ENCODE results near the gene TMEM250. TPM values are rescaled to one million over a fixed set of nuclear protein-coding genes. Genes with fewer than 3 reads are reported as not detected.

Gene TMEM250
- polyA plus RNA-seq, 6 donors from 2014 or later: 6.8 to 26.5 (median 18.0) TPM

Other genes with a start within 250 kb of the TMEM250 start
- 1 to 10 TPM in 4 of 6 donors, under 1 TPM in 1, not detected in 1; 0.95 to 3.5 (median 2.0) TPM for gene CAMSAP1, start 211.3 kb downstream of the TMEM250 start, polyA plus RNA-seq (ENCODE audit: low read depth in 6 of 6)
- 10 to 100 TPM; 16.1 to 23.0 (median 21.6) TPM for gene UBAC1, start 157.5 kb downstream of the TMEM250 start, polyA plus RNA-seq (ENCODE audit: low read depth in 6 of 6)
- gene NACC2, start 23.6 kb downstream of the TMEM250 start, polyA plus RNA-seq (ENCODE audit: low read depth in 6 of 6): under 1 TPM in 4 of 6 donors, not detected in 2; 0.04 to 0.11 (median 0.06) TPM
- not detected for gene LHX3, start 86.3 kb upstream of the TMEM250 start, polyA plus RNA-seq (ENCODE audit: low read depth in 6 of 6)
- 1 to 10 TPM; 2.8 to 4.6 (median 3.7) TPM for gene QSOX2, start 126.9 kb upstream of the TMEM250 start, polyA plus RNA-seq (ENCODE audit: low read depth in 6 of 6)
- gene CCDC187, start 185.2 kb upstream of the TMEM250 start, polyA plus RNA-seq (ENCODE audit: low read depth in 6 of 6): 1 to 10 TPM in 3 of 6 donors, under 1 TPM in 3; 0.38 to 4.3 (median 1.5) TPM
- 1 to 10 TPM in 2 of 6 donors, under 1 TPM in 3, not detected in 1; 0.69 to 1.6 (median 0.94) TPM for gene GPSM1, start 208.7 kb upstream of the TMEM250 start, polyA plus RNA-seq (ENCODE audit: low read depth in 6 of 6)
- 10 to 100 TPM; 42.2 to 93.0 (median 57.2) TPM for gene DNLZ, start 244.9 kb upstream of the TMEM250 start, polyA plus RNA-seq (ENCODE audit: low read depth in 6 of 6)

Measured in naive B cell (primary cell).